ENCODE results near the gene CCDC34. TPM values are rescaled to one million over a fixed set of nuclear protein-coding genes. Genes with fewer than 3 reads are reported as not detected.

Gene CCDC34, protein sequence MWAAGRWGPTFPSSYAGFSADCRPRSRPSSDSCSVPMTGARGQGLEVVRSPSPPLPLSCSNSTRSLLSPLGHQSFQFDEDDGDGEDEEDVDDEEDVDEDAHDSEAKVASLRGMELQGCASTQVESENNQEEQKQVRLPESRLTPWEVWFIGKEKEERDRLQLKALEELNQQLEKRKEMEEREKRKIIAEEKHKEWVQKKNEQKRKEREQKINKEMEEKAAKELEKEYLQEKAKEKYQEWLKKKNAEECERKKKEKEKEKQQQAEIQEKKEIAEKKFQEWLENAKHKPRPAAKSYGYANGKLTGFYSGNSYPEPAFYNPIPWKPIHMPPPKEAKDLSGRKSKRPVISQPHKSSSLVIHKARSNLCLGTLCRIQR
- total RNA-seq (1 to 10 TPM; 3.2 to 5.0 TPM), polyA plus RNA-seq (ENCODE audit: insufficient read length in 6 of 6) (10 to 100 TPM; 19.7 to 28.6 (median 24.2) TPM)
- long read RNA-seq, donor 1, transcript CCDC34-201 (3 exons, 2,109 nt): major isoform, 14 of 28 reads
- long read RNA-seq, donor 1, transcript CCDC34-202 (6 exons, 2,103 nt): minor isoform, 6 of 28 reads
- long read RNA-seq, donor 1, partial matches to known transcripts: 8 of 28 reads
- long read RNA-seq, donor 1, other reads (novel, unspliced or antisense): 0 of 28 reads
- long read RNA-seq, donor 2, transcript CCDC34-201 (3 exons, 2,109 nt): major isoform, 22 of 34 reads
- long read RNA-seq, donor 2, partial matches to known transcripts: 9 of 34 reads
- long read RNA-seq, donor 2, other reads (novel, unspliced or antisense): 0 of 34 reads
- long read RNA-seq, donor 3, transcript CCDC34-201 (3 exons, 2,109 nt): major isoform, 8 of 12 reads
- long read RNA-seq, donor 3, partial matches to known transcripts: 0 of 12 reads
- long read RNA-seq, donor 3, other reads (novel, unspliced or antisense): 0 of 12 reads
- long read RNA-seq, donor 4, transcript CCDC34-201 (3 exons, 2,109 nt): major isoform, 8 of 10 reads
- long read RNA-seq, donor 4, partial matches to known transcripts: 2 of 10 reads
- long read RNA-seq, donor 4, other reads (novel, unspliced or antisense): 0 of 10 reads
- long read RNA-seq, donor 5, transcript CCDC34-201 (3 exons, 2,109 nt): major isoform, 11 of 16 reads
- long read RNA-seq, donor 5, transcript CCDC34-202 (6 exons, 2,103 nt): minor isoform, 5 of 16 reads
- long read RNA-seq, donor 5, partial matches to known transcripts: 0 of 16 reads
- long read RNA-seq, donor 5, other reads (novel, unspliced or antisense): 0 of 16 reads
- long read RNA-seq, donor 6, transcript CCDC34-201 (3 exons, 2,109 nt): major isoform, 13 of 15 reads
- long read RNA-seq, donor 6, partial matches to known transcripts: 0 of 15 reads
- long read RNA-seq, donor 6, other reads (novel, unspliced or antisense): 0 of 15 reads
- long read RNA-seq, donor 7, transcript CCDC34-201 (3 exons, 2,109 nt): major isoform, 5 of 9 reads
- long read RNA-seq, donor 7, partial matches to known transcripts: 0 of 9 reads
- long read RNA-seq, donor 7, other reads (novel, unspliced or antisense): 0 of 9 reads
- long read RNA-seq, donor 8, partial matches to known transcripts: 0 of 7 reads
- long read RNA-seq, donor 8, other reads (novel, unspliced or antisense): 0 of 7 reads
- long read RNA-seq, donor 9: 0 reads
- long read RNA-seq, donor 10, transcript CCDC34-201 (3 exons, 2,109 nt): major isoform, 6 of 9 reads
- long read RNA-seq, donor 10, partial matches to known transcripts: 3 of 9 reads
- long read RNA-seq, donor 10, other reads (novel, unspliced or antisense): 0 of 9 reads
- long read RNA-seq, donor 11, transcript CCDC34-201 (3 exons, 2,109 nt): major isoform, 18 of 31 reads
- long read RNA-seq, donor 11, transcript CCDC34-202 (6 exons, 2,103 nt): minor isoform, 5 of 31 reads
- long read RNA-seq, donor 11, partial matches to known transcripts: 8 of 31 reads
- long read RNA-seq, donor 11, other reads (novel, unspliced or antisense): 0 of 31 reads
- long read RNA-seq, donor 12, transcript CCDC34-201 (3 exons, 2,109 nt): major isoform, 5 of 7 reads
- long read RNA-seq, donor 12, partial matches to known transcripts: 0 of 7 reads
- long read RNA-seq, donor 12, other reads (novel, unspliced or antisense): 0 of 7 reads

DNA sequence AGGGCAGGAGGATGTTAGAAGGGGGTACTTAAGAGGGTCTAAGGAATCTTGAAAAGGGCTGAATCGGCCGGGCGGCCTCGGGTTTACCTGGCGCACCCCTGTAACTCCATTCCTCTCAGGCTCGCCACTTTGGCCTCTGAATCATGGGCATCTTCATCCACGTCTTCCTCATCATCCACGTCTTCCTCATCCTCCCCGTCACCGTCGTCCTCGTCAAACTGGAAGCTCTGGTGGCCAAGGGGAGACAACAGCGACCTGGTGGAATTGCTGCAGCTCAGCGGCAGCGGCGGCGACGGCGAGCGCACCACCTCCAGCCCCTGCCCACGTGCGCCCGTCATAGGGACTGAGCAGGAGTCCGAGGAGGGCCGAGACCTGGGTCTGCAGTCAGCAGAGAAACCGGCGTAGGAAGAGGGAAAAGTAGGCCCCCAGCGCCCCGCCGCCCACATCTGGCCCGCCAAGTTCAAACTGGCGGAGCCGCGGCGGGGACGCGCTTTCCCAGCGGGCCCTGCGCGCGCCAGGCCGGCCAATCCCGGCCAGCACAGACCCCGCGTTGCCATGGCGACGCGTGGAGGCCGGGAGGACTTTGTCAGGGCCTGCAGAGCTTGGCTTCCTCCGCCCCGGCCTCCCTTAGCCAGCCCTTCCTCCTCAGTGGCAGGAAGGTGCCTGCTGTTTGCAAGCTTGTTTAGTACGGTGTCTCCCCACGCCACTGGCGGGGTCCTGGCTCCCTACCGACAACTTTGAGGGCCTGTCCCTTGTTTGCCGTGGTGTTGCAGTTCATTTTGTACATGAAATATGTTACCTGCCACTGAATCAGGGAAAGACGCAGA, at the start of gene CCDC34:
CCDC34 (minus strand) TSS at position 467 of the 827 bp plus-strand sequence; CDS start at position 446, 21 bp downstream.
- H3K9me3 ChIP-seq: no peaks in the 10 kb centered on the region
- peaks cover 0 to 20% of the 10 kb centered on the region in 2 donors for H3K4me1 ChIP-seq
- H3K4me3 ChIP-seq: peak within 1 kb of the TSS; percentile 68 to 69
- DNase-seq (peak; percentile 93 to 97 (median 94)), ATAC-seq (peak; percentile 100)
- H3K27ac ChIP-seq: peak within 1 kb of the TSS in 1 of 2 donors; percentile 55
- intact Hi-C loops (cut with DNase I): no loop called here
- TF ChIP-seq CTCF (IDR thresholded peaks at IDR 0.05): no peak
- no peaks in the 10 kb centered on the region for H3K27me3 ChIP-seq
- no peaks in the 10 kb centered on the region for H3K36me3 ChIP-seq

- intact Hi-C loops (cut with DNase I): no loop called here
- H3K27ac ChIP-seq: no peak overlapping the region
- no peak for TF ChIP-seq CTCF (IDR thresholded peaks at IDR 0.05)
- H3K27me3 ChIP-seq: no peaks in the 10 kb centered on the region
- H3K4me1 ChIP-seq: no peaks in the 10 kb centered on the region
- H3K4me3 ChIP-seq: no peak overlapping the region
- no peak for ATAC-seq
- no peak for DNase-seq
- H3K9me3 ChIP-seq: no peaks in the 10 kb centered on the region
- H3K36me3 ChIP-seq: no peaks in the 10 kb centered on the region
These were observed 49.2 kb upstream of the CCDC34 start for GRCh38 chr11:27412192-27412691.

DNA sequence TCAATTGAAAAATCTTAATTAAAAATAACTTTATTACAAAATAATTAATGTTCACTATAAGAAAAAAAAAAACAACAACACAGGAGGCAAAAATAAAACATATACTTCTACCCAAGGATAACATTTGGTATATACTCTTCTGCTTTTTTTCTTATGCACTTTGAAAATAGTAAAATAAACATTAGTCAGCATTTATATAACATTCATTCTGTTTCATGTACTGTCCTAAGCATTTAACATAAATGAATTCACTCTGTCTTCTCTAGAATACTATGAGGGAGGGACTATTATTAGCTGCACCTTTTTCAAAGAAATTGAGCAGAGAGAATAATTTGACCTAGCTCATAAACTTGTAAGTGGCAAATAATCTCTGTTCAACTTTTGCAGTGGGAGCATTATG, 48.3 kb upstream of the CCDC34 start:
- Histone ChIP-seq H3K36me3 (no peaks in the 10 kb centered on the region), H3K4me1 (no peaks in the 10 kb centered on the region)
- no peak for ATAC-seq

More for the DNA sequence above, 48.3 kb upstream of the CCDC34 start:
- TF ChIP-seq CTCF (IDR thresholded peaks at IDR 0.05): no peak
- Histone ChIP-seq H3K4me3 (no peak overlapping the region), H3K27me3 (no peaks in the 10 kb centered on the region), H3K27ac (no peak overlapping the region), H3K9me3 (no peaks in the 10 kb centered on the region)
- no peak for DNase-seq
- intact Hi-C loops (cut with DNase I): no loop called here

All from left lung (tissue), 14 donors.